ENCODE results near the gene ADAM19. TPM values are rescaled to one million over a fixed set of nuclear protein-coding genes. Genes with fewer than 3 reads are reported as not detected.

The ADAM19 gene
- total RNA-seq, 1 experiment from 2014 or later: 48.7 TPM

GRCh38 chr5:157563373-157563928 lies 12.1 kb downstream of the ADAM19 start:
- H3K36me3 ChIP-seq: peaks cover 80% of the 10 kb centered on the region
- peaks cover 62% of the 10 kb centered on the region for H3K4me1 ChIP-seq (replicated peaks)

GRCh38 chr5:157562111-157562581 lies 13.4 kb downstream of the ADAM19 start:
- DNase-seq (ENCODE audit: low read depth in 1 of 2, low spot score in 2 of 2): peak; percentile 80 to 83
- no peak overlapping the region for H3K4me3 ChIP-seq
- peak overlapping the region; percentile 45 for H3K27ac ChIP-seq
- H3K36me3 ChIP-seq: peaks cover 77% of the 10 kb centered on the region
- H3K9me3 ChIP-seq (replicated peaks): no peaks in the 10 kb centered on the region
- H3K4me1 ChIP-seq (replicated peaks): peaks cover 75% of the 10 kb centered on the region
- H3K27me3 ChIP-seq (replicated peaks): no peaks in the 10 kb centered on the region

More at GRCh38 chr5:157563373-157563928, 12.1 kb downstream of the ADAM19 start:
- Histone ChIP-seq H3K27ac (peak overlapping the region; percentile 45), H3K9me3 (replicated peaks) (no peaks in the 10 kb centered on the region), H3K27me3 (replicated peaks) (no peaks in the 10 kb centered on the region), H3K4me3 (no peak overlapping the region)
- DNase-seq (ENCODE audit: low read depth in 1 of 2, low spot score in 2 of 2): peak; percentile 70 to 86

- Histone ChIP-seq H3K4me3 (no peak overlapping the region), H3K9me3 (replicated peaks) (no peaks in the 10 kb centered on the region), H3K36me3 (peaks cover 78% of the 10 kb centered on the region), H3K4me1 (replicated peaks) (peaks cover 76% of the 10 kb centered on the region), H3K27me3 (replicated peaks) (no peaks in the 10 kb centered on the region), H3K27ac (peak overlapping the region; percentile 45)
- DNase-seq (ENCODE audit: low read depth in 1 of 2, low spot score in 2 of 2): no peak
These were observed 14.5 kb downstream of the ADAM19 start for GRCh38 chr5:157561110-157561509.

GRCh38 chr5:157559301-157559700 lies 16.3 kb downstream of the ADAM19 start:
- Histone ChIP-seq H3K27ac (peak overlapping the region; percentile 47), H3K27me3 (replicated peaks) (no peaks in the 10 kb centered on the region), H3K4me1 (replicated peaks) (peaks cover 80% of the 10 kb centered on the region), H3K9me3 (replicated peaks) (no peaks in the 10 kb centered on the region), H3K4me3 (no peak overlapping the region), H3K36me3 (peaks cover 73% of the 10 kb centered on the region)
- DNase-seq (ENCODE audit: low read depth in 1 of 2, low spot score in 2 of 2): no peak

- H3K9me3 ChIP-seq (replicated peaks): no peaks in the 10 kb centered on the region
- H3K27me3 ChIP-seq (replicated peaks): no peaks in the 10 kb centered on the region
- DNase-seq (ENCODE audit: low read depth in 1 of 2, low spot score in 2 of 2): no peak
- H3K27ac ChIP-seq: peak overlapping the region; percentile 47
- H3K4me1 ChIP-seq (replicated peaks): peaks cover 78% of the 10 kb centered on the region
- H3K4me3 ChIP-seq: no peak overlapping the region
- peaks cover 67% of the 10 kb centered on the region for H3K36me3 ChIP-seq
These were observed 16.9 kb downstream of the ADAM19 start for GRCh38 chr5:157558681-157559080.

- no peaks in the 10 kb centered on the region for H3K27me3 ChIP-seq (replicated peaks)
- peaks cover 65% of the 10 kb centered on the region for H3K36me3 ChIP-seq
- peak overlapping the region; percentile 47 for H3K27ac ChIP-seq
- DNase-seq (ENCODE audit: low read depth in 1 of 2, low spot score in 2 of 2): peak in 1 of 2 experiments; percentile 68
- peaks cover 72% of the 10 kb centered on the region for H3K4me1 ChIP-seq (replicated peaks)
- H3K4me3 ChIP-seq: no peak overlapping the region
- no peaks in the 10 kb centered on the region for H3K9me3 ChIP-seq (replicated peaks)
These were observed 17.5 kb downstream of the ADAM19 start for GRCh38 chr5:157558041-157558595.

- no peak overlapping the region for H3K4me3 ChIP-seq
- H3K4me1 ChIP-seq (replicated peaks): peaks cover 59% of the 10 kb centered on the region
- H3K27me3 ChIP-seq (replicated peaks): no peaks in the 10 kb centered on the region
- H3K9me3 ChIP-seq (replicated peaks): no peaks in the 10 kb centered on the region
- no peak for DNase-seq (ENCODE audit: low read depth in 1 of 2, low spot score in 2 of 2)
- H3K27ac ChIP-seq: 0 out of 2 replicates have a peak overlapping the region, but pooled peaks have one; percentile 47
- peaks cover 52% of the 10 kb centered on the region for H3K36me3 ChIP-seq
These were observed 18.8 kb downstream of the ADAM19 start for GRCh38 chr5:157556615-157557418.

- DNase-seq (ENCODE audit: low read depth in 1 of 2, low spot score in 2 of 2): no peak
- H3K9me3 ChIP-seq (replicated peaks): no peaks in the 10 kb centered on the region
- H3K4me1 ChIP-seq (replicated peaks): peaks cover 52% of the 10 kb centered on the region
- H3K4me3 ChIP-seq: no peak overlapping the region
- H3K36me3 ChIP-seq: peaks cover 36% of the 10 kb centered on the region
- H3K27ac ChIP-seq: no peak overlapping the region
- no peaks in the 10 kb centered on the region for H3K27me3 ChIP-seq (replicated peaks)
These were observed 20.4 kb downstream of the ADAM19 start for GRCh38 chr5:157555037-157555640.

- Histone ChIP-seq H3K9me3 (replicated peaks) (no peaks in the 10 kb centered on the region), H3K4me3 (no peak overlapping the region), H3K4me1 (replicated peaks) (peaks cover 56% of the 10 kb centered on the region), H3K36me3 (peaks cover 33% of the 10 kb centered on the region), H3K27me3 (replicated peaks) (no peaks in the 10 kb centered on the region), H3K27ac (no peak overlapping the region)
- DNase-seq (ENCODE audit: low read depth in 1 of 2, low spot score in 2 of 2): no peak
These were observed 21.2 kb downstream of the ADAM19 start for GRCh38 chr5:157554179-157555036.

- DNase-seq (ENCODE audit: low read depth in 1 of 2, low spot score in 2 of 2): no peak
- H3K4me3 ChIP-seq: no peak overlapping the region
- H3K27me3 ChIP-seq (replicated peaks): no peaks in the 10 kb centered on the region
- H3K4me1 ChIP-seq (replicated peaks): peaks cover 56% of the 10 kb centered on the region
- H3K36me3 ChIP-seq: peaks cover 22% of the 10 kb centered on the region
- no peaks in the 10 kb centered on the region for H3K9me3 ChIP-seq (replicated peaks)
- no peak overlapping the region for H3K27ac ChIP-seq
These were observed 22.9 kb downstream of the ADAM19 start for GRCh38 chr5:157552650-157553049.

GRCh38 chr5:157550663-157551062 lies 24.9 kb downstream of the ADAM19 start:
- H3K36me3 ChIP-seq: peaks cover 19% of the 10 kb centered on the region
- no peak for DNase-seq (ENCODE audit: low read depth in 1 of 2, low spot score in 2 of 2)
- no peaks in the 10 kb centered on the region for H3K27me3 ChIP-seq (replicated peaks)
- peaks cover 65% of the 10 kb centered on the region for H3K4me1 ChIP-seq (replicated peaks)
- no peak overlapping the region for H3K4me3 ChIP-seq
- no peaks in the 10 kb centered on the region for H3K9me3 ChIP-seq (replicated peaks)
- peak overlapping the region; percentile 96 for H3K27ac ChIP-seq

GRCh38 chr5:157549954-157550549 lies 25.5 kb downstream of the ADAM19 start:
- H3K27ac ChIP-seq: peak overlapping the region; percentile 96
- DNase-seq (ENCODE audit: low read depth in 1 of 2, low spot score in 2 of 2): peak in 1 of 2 experiments; percentile 69

GRCh38 chr5:157549283-157549629 lies 26.3 kb downstream of the ADAM19 start:
- no peaks in the 10 kb centered on the region for H3K27me3 ChIP-seq (replicated peaks)
- H3K9me3 ChIP-seq (replicated peaks): no peaks in the 10 kb centered on the region
- peak overlapping the region; percentile 96 for H3K27ac ChIP-seq
- H3K4me1 ChIP-seq (replicated peaks): peaks cover 57% of the 10 kb centered on the region
- peak overlapping the region; percentile 17 for H3K4me3 ChIP-seq
- H3K36me3 ChIP-seq: peaks cover 13% of the 10 kb centered on the region
- peak in 1 of 2 experiments; percentile 91 for DNase-seq (ENCODE audit: low read depth in 1 of 2, low spot score in 2 of 2)

More at GRCh38 chr5:157549954-157550549, 25.5 kb downstream of the ADAM19 start:
- H3K4me3 ChIP-seq: peak overlapping the region; percentile 17
- H3K27me3 ChIP-seq (replicated peaks): no peaks in the 10 kb centered on the region
- H3K36me3 ChIP-seq: peaks cover 14% of the 10 kb centered on the region
- no peaks in the 10 kb centered on the region for H3K9me3 ChIP-seq (replicated peaks)
- peaks cover 62% of the 10 kb centered on the region for H3K4me1 ChIP-seq (replicated peaks)
